ENCODE data around the gene OR2T33.

DNA sequence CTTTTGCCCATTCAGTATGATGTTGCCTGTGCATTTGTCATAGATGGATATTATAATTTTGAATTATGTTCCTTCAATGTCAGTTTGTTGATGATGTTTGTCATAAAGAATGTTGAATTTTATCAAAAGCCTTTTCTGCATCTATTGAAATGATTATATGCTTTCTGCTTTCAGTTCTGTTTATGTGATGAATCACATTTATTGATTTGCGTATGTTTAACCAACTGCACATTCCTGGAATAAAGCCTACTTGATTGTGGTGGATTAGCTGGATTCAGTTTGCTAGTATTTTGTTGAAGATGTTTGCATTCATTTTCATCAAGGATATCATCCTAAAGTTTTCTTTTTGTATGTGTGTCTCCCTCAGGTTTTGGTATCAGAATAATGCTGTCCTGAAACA is 52.2 kb downstream of the OR2T33 start:
- TF ChIP-seq GATA3 (IDR thresholded peaks at IDR 0.05; ENCODE audit: low read depth, low read length) = no peak
- no peak for TF ChIP-seq GATA2 (IDR thresholded peaks at IDR 0.05; ENCODE audit: low read depth, low read length)

All from SH-SY5Y (cell line).